PFSK-1 (cell line): Measurements from ENCODE around the gene SDHB.

ENCODE experiments used
- FOXP2 ChIP-seq: optimal IDR thresholded peaks from 2 replicates; pipeline ENCODE3; 2011; ENCODE audit warnings: borderline replicate concordance, control low read depth, inconsistent platforms; ENCODE audit not compliant: insufficient read depth; ENCODE audit errors: extremely low read length, extremely low read depth
- POLR2AphosphoS5 ChIP-seq: IDR thresholded peaks from 2 replicates; pipeline ENCODE4 v1.6.1; 2012; ENCODE audit warnings: low read depth, mild to moderate bottlenecking, control low read depth, low read length, moderate library complexity
- REST ChIP-seq, 2 experiments: IDR thresholded peaks; 2 replicates each; pipeline versions ENCODE4 v1.6.1 to v1.8.0; 2011 to 2012; ENCODE audit warnings: low read depth in 2 of 2, low read length in 2 of 2, control low read depth in 1 of 2, inconsistent platforms in 1 of 2, mild to moderate bottlenecking in 1 of 2, moderate library complexity in 1 of 2; ENCODE audit not compliant: insufficient read depth in 1 of 2
- SIN3A ChIP-seq: IDR thresholded peaks from 2 replicates; pipeline ENCODE4 v1.6.1; 2012; ENCODE audit warnings: mild to moderate bottlenecking, low read length, moderate library complexity, borderline replicate concordance; ENCODE audit not compliant: insufficient read depth
- TAF1 ChIP-seq: IDR thresholded peaks from 2 replicates; pipeline ENCODE4 v1.6.1; 2012; ENCODE audit warnings: low read length, control low read depth, borderline replicate concordance; ENCODE audit not compliant: insufficient read depth

The SDHB gene

GRCh38 chr1:17045634-17046333 is 8.0 kb downstream of the SDHB start:
- no peak for TF ChIP-seq FOXP2

- TF ChIP-seq REST (IDR thresholded peaks at IDR 0.05; ENCODE audit: insufficient read depth in 1 of 2, low read depth in 2 of 2, low read length in 2 of 2) (no peak), TAF1 (no peak), SIN3A (no peak), POLR2AphosphoS5 (no peak), FOXP2 (no peak)
These were observed 8.7 kb downstream of the SDHB start for GRCh38 chr1:17045150-17045549.

- TF ChIP-seq FOXP2 = no peak
- TF ChIP-seq TAF1 = no peak
- no peak for TF ChIP-seq POLR2AphosphoS5
- no peak for TF ChIP-seq REST (IDR thresholded peaks at IDR 0.05; ENCODE audit: insufficient read depth in 1 of 2, low read depth in 2 of 2, low read length in 2 of 2)
- TF ChIP-seq SIN3A = no peak
These were observed 10.2 kb downstream of the SDHB start for GRCh38 chr1:17043676-17044075.

GRCh38 chr1:17040135-17040534 is 13.7 kb downstream of the SDHB start:
- TF ChIP-seq REST (IDR thresholded peaks at IDR 0.05; ENCODE audit: insufficient read depth in 1 of 2, low read depth in 2 of 2, low read length in 2 of 2) = no peak
- TF ChIP-seq TAF1 = no peak
- TF ChIP-seq SIN3A = no peak
- no peak for TF ChIP-seq POLR2AphosphoS5
- TF ChIP-seq FOXP2 = no peak

- TF ChIP-seq TAF1 = no peak
These were observed 14.3 kb downstream of the SDHB start for GRCh38 chr1:17039522-17039921.

- TF ChIP-seq FOXP2 (no peak), TAF1 (no peak), POLR2AphosphoS5 (no peak), REST (IDR thresholded peaks at IDR 0.05; ENCODE audit: insufficient read depth in 1 of 2, low read depth in 2 of 2, low read length in 2 of 2) (no peak), SIN3A (no peak)
These were observed 20.4 kb downstream of the SDHB start for GRCh38 chr1:17033481-17033880.
